MM.1S (cell line): ENCODE results near the gene PCDH9.

Experiments used
- DNase-seq: peaks from one replicate; pipeline ENCODE4 v3.0.0-alpha.2; 2015
- H2AFZ ChIP-seq: fragments of 300-600 bp; sonication (generic); 2 replicates; pipeline ENCODE4 v1.6.0; 2016; ENCODE audit warnings: antibody characterized with exemption, low read length
- H3F3A ChIP-seq: fragments of 300-600 bp; sonication (generic); 2 replicates; pipeline ENCODE4 v1.6.1; 2016; ENCODE audit warnings: mild to moderate bottlenecking, antibody characterized with exemption, low read length, moderate library complexity, mixed read lengths; ENCODE audit not compliant: insufficient read depth
- H3K27ac ChIP-seq: fragments of 300-600 bp; sonication (generic); 2 replicates; pipeline ENCODE4 v1.5.1; 2016; ENCODE audit warnings: mild to moderate bottlenecking, low read length
- H3K27me3 ChIP-seq: fragments of 300-600 bp; sonication (generic); replicated peaks from 2 replicates; pipeline ENCODE4 v1.6.0; 2016; ENCODE audit warnings: low read length; ENCODE audit not compliant: insufficient read depth
- H3K36me3 ChIP-seq: fragments of 300-600 bp; sonication (generic); replicated peaks from 2 replicates; pipeline ENCODE4 v1.6.1; 2016; ENCODE audit warnings: mild to moderate bottlenecking, low read length, mixed read lengths; ENCODE audit not compliant: insufficient read depth
- H3K4me1 ChIP-seq: fragments of 300-600 bp; sonication (generic); 2 replicates; pipeline ENCODE4 v1.6.1; 2016; ENCODE audit warnings: low read length, mixed read lengths
- H3K4me2 ChIP-seq: fragments of 300-600 bp; sonication (generic); 2 replicates; pipeline ENCODE4 v1.6.0; 2016; ENCODE audit warnings: low read depth, low read length
- H3K4me3 ChIP-seq: fragments of 300-600 bp; sonication (generic); 2 replicates; pipeline ENCODE4 v1.5.1; 2016; ENCODE audit warnings: low read length, mixed read lengths
- H3K79me2 ChIP-seq: fragments of 300-600 bp; sonication (generic); 2 replicates; pipeline ENCODE4 v1.6.1; 2016; ENCODE audit warnings: mixed run types, low read length, mixed read lengths
- H3K9ac ChIP-seq: fragments of 300-600 bp; sonication (generic); 2 replicates; pipeline ENCODE4 v1.6.1; 2016; ENCODE audit warnings: low read length, mixed read lengths
- H3K9me2 ChIP-seq: fragments of 300-600 bp; sonication (generic); replicated peaks from 2 replicates; pipeline ENCODE4 v1.6.1; 2016; ENCODE audit warnings: mild to moderate bottlenecking, low read length, mixed read lengths; ENCODE audit not compliant: insufficient read depth
- H3K9me3 ChIP-seq: fragments of 300-600 bp; sonication (generic); replicated peaks from 2 replicates; pipeline ENCODE4 v1.6.1; 2016; ENCODE audit warnings: mild to moderate bottlenecking, low read length, mixed read lengths; ENCODE audit not compliant: insufficient read depth
- H4K20me1 ChIP-seq: fragments of 300-600 bp; sonication (generic); 2 replicates; pipeline ENCODE4 v1.6.1; 2016; ENCODE audit warnings: mild to moderate bottlenecking, low read length, moderate library complexity, mixed read lengths; ENCODE audit not compliant: insufficient read depth
- CTCF ChIP-seq: fragments of 300-600 bp; sonication (generic); IDR thresholded peaks from 2 replicates; pipeline ENCODE4 v1.5.1; 2016; ENCODE audit warnings: antibody characterized with exemption, low read length, mixed read lengths
- EZH2 ChIP-seq: fragments of 300-600 bp; sonication (generic); optimal IDR thresholded peaks from 2 replicates; pipeline ENCODE3; 2017; ENCODE audit warnings: low read depth, mild to moderate bottlenecking, antibody characterized with exemption, low read length, mixed read lengths
- EZH2phosphoT487 ChIP-seq: fragments of 300-600 bp; sonication (generic); IDR thresholded peaks from 2 replicates; pipeline ENCODE4 v1.6.1; 2018; ENCODE audit warnings: antibody characterized with exemption, low read length

PCDH9 gene

GRCh38 chr13:67008075-67008668, 222.0 kb downstream of the PCDH9 start:
- H3K9me2 ChIP-seq, result no peaks in the 10 kb centered on the region
- H3K9me3 ChIP-seq, result no peaks in the 10 kb centered on the region
- no peak overlapping the region for H3K9ac ChIP-seq
- no peaks in the 10 kb centered on the region for H3K4me1 ChIP-seq
- H3K4me3 ChIP-seq, result no peak overlapping the region
- no peaks in the 10 kb centered on the region for H3K79me2 ChIP-seq
- no peaks in the 10 kb centered on the region for H3K27me3 ChIP-seq
- no peak for TF ChIP-seq EZH2phosphoT487
- TF ChIP-seq EZH2, result no peak
- TF ChIP-seq CTCF, result no peak
- no peaks in the 10 kb centered on the region for H3K36me3 ChIP-seq
- H4K20me1 ChIP-seq, result no peaks in the 10 kb centered on the region
- no peak overlapping the region for H2AFZ ChIP-seq
- H3F3A ChIP-seq, result no peaks in the 10 kb centered on the region
- no peak overlapping the region for H3K4me2 ChIP-seq
- no peak for DNase-seq
- H3K27ac ChIP-seq, result no peak overlapping the region

- DNase-seq, result no peak
- no peak overlapping the region for H3K4me2 ChIP-seq
- no peaks in the 10 kb centered on the region for H3K9me3 ChIP-seq
- no peak overlapping the region for H3K9ac ChIP-seq
- H3K36me3 ChIP-seq, result no peaks in the 10 kb centered on the region
- no peak overlapping the region for H3K27ac ChIP-seq
- no peak overlapping the region for H3K4me3 ChIP-seq
- H3K27me3 ChIP-seq, result no peaks in the 10 kb centered on the region
- no peaks in the 10 kb centered on the region for H3F3A ChIP-seq
- TF ChIP-seq CTCF, result no peak
- no peak for TF ChIP-seq EZH2
- no peak for TF ChIP-seq EZH2phosphoT487
- no peaks in the 10 kb centered on the region for H3K79me2 ChIP-seq
- no peaks in the 10 kb centered on the region for H3K4me1 ChIP-seq
- no peak overlapping the region for H2AFZ ChIP-seq
- H3K9me2 ChIP-seq, result no peaks in the 10 kb centered on the region
- no peaks in the 10 kb centered on the region for H4K20me1 ChIP-seq
These were observed 225.6 kb downstream of the PCDH9 start for GRCh38 chr13:67004511-67004910.

- no peak overlapping the region for H2AFZ ChIP-seq
- DNase-seq, result no peak
These were observed 226.4 kb downstream of the PCDH9 start for GRCh38 chr13:67003743-67004142.

More at GRCh38 chr13:67003743-67004142, 226.4 kb downstream of the PCDH9 start:
- Histone ChIP-seq H3K27me3 (no peaks in the 10 kb centered on the region), H3K4me2 (no peak overlapping the region), H3K36me3 (no peaks in the 10 kb centered on the region), H3K79me2 (no peaks in the 10 kb centered on the region), H3K9ac (no peak overlapping the region), H3K27ac (no peak overlapping the region), H3K4me3 (no peak overlapping the region), H3K9me2 (no peaks in the 10 kb centered on the region), H3K9me3 (no peaks in the 10 kb centered on the region), H3K4me1 (no peaks in the 10 kb centered on the region), H3F3A (no peaks in the 10 kb centered on the region), H4K20me1 (no peaks in the 10 kb centered on the region)
- TF ChIP-seq EZH2 (no peak), CTCF (no peak), EZH2phosphoT487 (no peak)
